Heart right ventricle (tissue), 16 donors: ENCODE measurements around the gene IRX5. TPM values are rescaled to one million over a fixed set of nuclear protein-coding genes. Genes with fewer than 3 reads are reported as not detected.

Source experiments
- ATAC-seq, 8 donors: fragments of 200-7000 bp; cut with Tn5 transposase; one replicate each; pipeline ENCODE4 v1.9.1; 2020; ENCODE audit warnings: mild to moderate bottlenecking in 8 of 8, moderate library complexity in 8 of 8, moderate number of reproducible peaks in 1 of 8
- DNase-seq, 2 donors: peaks; one replicate each; pipeline ENCODE4 v3.0.0-alpha.2; 2020
- H3K27ac ChIP-seq, 10 donors: fragments of 200-600 bp; sonication (generic) in 2 of 10; one replicate each; pipeline versions ENCODE4 v1.5.0 to v1.8.0; 2020 to 2022; ENCODE audit warnings: mild to moderate bottlenecking in 3 of 10
- H3K27me3 ChIP-seq, 7 donors: fragments of 200-600 bp; one replicate each; pipeline ENCODE4 v1.8.0; 2021 to 2022; ENCODE audit warnings: mild to moderate bottlenecking in 2 of 7
- H3K36me3 ChIP-seq, 9 donors: fragments of 200-600 bp; sonication (generic) in 1 of 9; one replicate each; pipeline versions ENCODE4 v1.5.0 to v1.8.0; 2020 to 2022; ENCODE audit warnings: mild to moderate bottlenecking in 2 of 9
- H3K4me1 ChIP-seq, 9 donors: fragments of 200-600 bp; sonication (generic) in 1 of 9; one replicate each; pipeline versions ENCODE4 v1.5.0 to v1.8.0; 2020 to 2022; ENCODE audit warnings: mild to moderate bottlenecking in 4 of 9
- H3K4me3 ChIP-seq, 10 donors: fragments of 200-600 bp; sonication (generic) in 2 of 10; one replicate each; pipeline versions ENCODE4 v1.5.0 to v1.8.0; 2020 to 2022; ENCODE audit warnings: mild to moderate bottlenecking in 7 of 10, moderate library complexity in 2 of 10
- H3K9me3 ChIP-seq, 11 donors: fragments of 200-600 bp in 10 of 11; sonication (generic) in 2 of 11; one replicate each; pipeline versions ENCODE4 v1.5.0 to v1.8.0; 2013 to 2022; ENCODE audit warnings: mild to moderate bottlenecking in 2 of 11, control low read depth in 1 of 11, moderate library complexity in 1 of 11
- CTCF ChIP-seq, 9 donors: fragments of 200-600 bp; sonication (generic) in 2 of 9; IDR thresholded peaks; one replicate each; pipeline versions ENCODE4 v1.5.0 to v1.8.0; 2021 to 2022; ENCODE audit warnings: antibody characterized with exemption in 9 of 9, mild to moderate bottlenecking in 5 of 9, moderate library complexity in 1 of 9
- WGBS, 2 donors: extraction: QIAGEN DNeasy Blood & Tissue Kit; methylation state at CpG; one replicate each; pipeline ENCODE4 v1.1.7; 2013; ENCODE audit warnings: inconsistent platforms in 1 of 2; 5-methylcytosine and 5-hydroxymethylcytosine counted together
- intact Hi-C, 10 donors: fragments of 100-400 bp; cut with DNase I; formaldehyde crosslinking; loops; one replicate each; pipeline versions ENCODE4 v1.11.1 to v1.14.2; 2022
- polyA plus RNA-seq, 2 donors: library from polyadenylated mRNA; stranded (reverse); fragments of 200-250 nt; gene quantifications; one replicate each; pipeline ENCODE4 v1.2.3, GENCODE V29; 2013
- total RNA-seq, 10 donors: library from RNA; stranded (reverse); fragmentation: NEBNext Ultra II Directional in 3 of 10; extraction: Animal tissue kit (Norgen Biotek cat#: 25700) in 3 of 10; gene quantifications; one replicate each; pipeline versions ENCODE4 v1.2.1 to v1.2.4, GENCODE V29; 2021 to 2023
- donor health status: Arrhythmogenic right ventricular cardiomyopathy.
- donor health status: ischemic (EF 13 %, LVEDD 7.1; RV severe dilation, severe dysfunction).
- donor health status: healthy with polysubstance abuse.
- donor health status: DM: no; HTN: yes; CAD: no.
- donor health status: DM: no; HTN: no; CAD: no.
- donor health status: ischemic (EF 25% LVEDD 6.9; RV normal size, moderate dysfunction).
- donor health status: ischemic (EF 25% LVEDD 5.7; RV mildly dilated, moderate dysfunction).
- donor health status: healthy.
- donor health status: DM: yes; HTN: yes; CAD: no.
- donor health status: Ischemic cardiomyopathy.
- donor health status: ischemic (EF 35%, LVEDD 5.7; RV mildly dilated, moderate dysfunction).
- donor health status: nonischemic (EF 11% LVEDD 7.7; RV severe dilation, severe dysfunction).
- donor health status: DM: yes; HTN: yes; CAD: no.
- donor health status: PGD.
- donor health status: ischemic (EF 29% LVEDD 5.4; RV normal size, mild dysfunction).
- donor health status: nonischemic (EF 23%, LVEDD 6.1; RV moderate dilation, normal function).

The IRX5 gene
- total and polyA plus RNA-seq, 12 donors: 3.7 to 39.8 (median 22.9) TPM

DNA sequence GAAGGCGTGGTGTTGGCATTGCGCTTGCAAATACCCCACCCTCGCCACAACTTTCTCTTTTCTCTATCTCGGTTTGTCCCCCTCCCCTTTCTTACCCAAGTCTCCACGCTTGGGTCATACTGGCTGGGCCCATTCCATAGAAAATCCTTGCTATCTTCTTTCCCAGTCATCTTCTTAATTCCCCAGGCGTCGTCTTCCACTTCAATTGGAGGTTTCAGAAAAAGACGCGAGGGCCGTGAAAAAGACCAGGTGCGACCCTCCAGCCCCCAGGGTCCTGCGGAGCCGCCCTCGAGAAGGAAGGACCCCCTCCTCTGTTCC is 8.3 kb downstream of the IRX5 start:
- Histone ChIP-seq H3K27me3 (peaks cover 0 to 99% (median 72%) of the 10 kb centered on the region in 7 donors), H3K27ac (no peak overlapping the region), H3K9me3 (no peaks in the 10 kb centered on the region), H3K36me3 (peaks cover 0 to 7% (median 0%) of the 10 kb centered on the region in 9 donors), H3K4me3 (peak overlapping the region in 5 of 10 donors; percentile 45 to 90 (median 83)), H3K4me1 (peaks cover 3 to 39% (median 30%) of the 10 kb centered on the region in 9 donors)
- ATAC-seq: no peak
- 38% methylated on average over 14 of the region's 14 CpGs for WGBS, 2 donors
- DNase-seq: no peak
- intact Hi-C loops: loop anchor here in 8 of 10 donors (5.0 to 10.0 kb wide), 11 partner anchors 304 to 1164 kb away; partner anchors contain the start of genes IRX3 (in 3 of the 8) and IRX6 (in 3 of the 8)
- no peak for TF ChIP-seq CTCF (IDR thresholded peaks at IDR 0.05)

GRCh38 chr16:54939510-54940278 is 9.0 kb downstream of the IRX5 start:
- Histone ChIP-seq H3K27me3 (peaks cover 0 to 98% (median 68%) of the 10 kb centered on the region in 7 donors), H3K36me3 (no peaks in the 10 kb centered on the region), H3K9me3 (no peaks in the 10 kb centered on the region), H3K27ac (no peak overlapping the region), H3K4me1 (peaks cover 3 to 39% (median 30%) of the 10 kb centered on the region in 9 donors), H3K4me3 (no peak overlapping the region)
- ATAC-seq (no peak), DNase-seq (peak in 1 of 2 donors; percentile 1)
- 46 to 53% methylated on average over 38 of the region's 38 CpGs for WGBS, 2 donors
- TF ChIP-seq CTCF (IDR thresholded peaks at IDR 0.05): no peak
- intact Hi-C loops: loop anchor here in 8 of 10 donors (5.0 to 10.0 kb wide), 11 partner anchors 305 to 1165 kb away; partner anchors contain the start of genes IRX3 (in 3 of the 8) and IRX6 (in 3 of the 8)

- intact Hi-C loops: loop anchor here in 1 of 10 donors (10.0 kb wide), 2 partner anchors 305 to 745 kb away; no protein-coding TSS in a partner anchor
- Histone ChIP-seq H3K4me1 (peaks cover 3 to 39% (median 30%) of the 10 kb centered on the region in 9 donors), H3K27me3 (peaks cover 0 to 98% (median 68%) of the 10 kb centered on the region in 7 donors), H3K4me3 (no peak overlapping the region), H3K9me3 (no peaks in the 10 kb centered on the region), H3K27ac (no peak overlapping the region), H3K36me3 (no peaks in the 10 kb centered on the region)
- DNase-seq (no peak), ATAC-seq (no peak)
- 65 to 68% methylated on average over 4 of the region's 4 CpGs for WGBS, 2 donors
- TF ChIP-seq CTCF (IDR thresholded peaks at IDR 0.05): no peak
Observed at GRCh38 chr16:54940279-54940604, 9.6 kb downstream of the IRX5 start.

DNA sequence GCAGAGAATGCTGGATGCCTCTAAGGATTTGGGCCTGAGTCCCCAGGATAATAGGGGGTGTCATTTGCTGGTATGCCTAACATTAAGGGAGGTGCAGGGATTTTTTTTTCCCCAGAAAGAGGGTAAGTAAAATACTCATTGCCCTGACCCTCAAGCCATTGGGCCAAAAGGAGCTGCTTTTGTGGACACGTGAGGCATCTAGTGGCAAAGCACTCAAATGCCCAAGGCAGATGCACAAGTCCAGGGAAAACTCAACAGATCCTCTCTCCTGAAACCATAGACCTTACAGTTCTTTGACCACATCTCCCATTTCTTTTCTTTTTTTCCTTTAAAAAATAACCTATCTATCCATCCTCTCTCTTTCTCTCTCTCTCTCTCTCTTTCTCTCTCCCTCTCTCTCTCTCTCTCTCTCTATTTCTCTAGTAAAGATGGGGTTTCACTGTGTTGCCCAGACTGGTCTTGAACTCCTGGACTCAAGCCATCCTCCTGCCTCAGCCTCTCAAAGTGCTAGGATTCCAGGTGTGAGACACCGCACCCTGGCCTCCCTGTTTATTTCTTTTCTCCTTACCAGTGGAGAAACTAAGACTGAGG is 11.8 kb downstream of the IRX5 start:
- intact Hi-C loops: loop anchor here in 1 of 10 donors (10.0 kb wide), 2 partner anchors 308 to 748 kb away; no protein-coding TSS in a partner anchor
- H3K27ac ChIP-seq: no peak overlapping the region
- H3K4me3 ChIP-seq: no peak overlapping the region
- ATAC-seq (no peak), DNase-seq (no peak)
- peaks cover 0 to 87% (median 51%) of the 10 kb centered on the region in 7 donors for H3K27me3 ChIP-seq
- H3K4me1 ChIP-seq: peaks cover 0 to 20% (median 15%) of the 10 kb centered on the region in 9 donors
- no peaks in the 10 kb centered on the region for H3K9me3 ChIP-seq
- no peak for TF ChIP-seq CTCF (IDR thresholded peaks at IDR 0.05)
- 91 to 92% methylated on average over 2 of the region's 2 CpGs for WGBS, 2 donors
- no peaks in the 10 kb centered on the region for H3K36me3 ChIP-seq
